Liver (tissue), 3 donors: ENCODE data around the gene KIF2C.

Experiments
- EGR1 ChIP-seq, 2 donors: IDR thresholded peaks; 2 replicates each; pipeline ENCODE4 v1.6.1; 2016 to 2018; ENCODE audit warnings: antibody characterized with exemption in 2 of 2, low read depth in 2 of 2
- RAD21 ChIP-seq, 2 donors: IDR thresholded peaks; 2 replicates each; pipeline ENCODE4 v1.6.1; 2016; ENCODE audit warnings: antibody characterized with exemption in 2 of 2, mild to moderate bottlenecking in 2 of 2
- TF ChIP-seq, protein P1 (sequence below): fragments of 150-350 bp; IDR thresholded peaks from 2 replicates; pipeline ENCODE4 v1.5.1; 2017; ENCODE audit warnings: improper control_type of control experiment, low read depth, low read length; ENCODE audit not compliant: missing input control
- donor health status: healthy.
- donor health status: healthy.

DNA sequence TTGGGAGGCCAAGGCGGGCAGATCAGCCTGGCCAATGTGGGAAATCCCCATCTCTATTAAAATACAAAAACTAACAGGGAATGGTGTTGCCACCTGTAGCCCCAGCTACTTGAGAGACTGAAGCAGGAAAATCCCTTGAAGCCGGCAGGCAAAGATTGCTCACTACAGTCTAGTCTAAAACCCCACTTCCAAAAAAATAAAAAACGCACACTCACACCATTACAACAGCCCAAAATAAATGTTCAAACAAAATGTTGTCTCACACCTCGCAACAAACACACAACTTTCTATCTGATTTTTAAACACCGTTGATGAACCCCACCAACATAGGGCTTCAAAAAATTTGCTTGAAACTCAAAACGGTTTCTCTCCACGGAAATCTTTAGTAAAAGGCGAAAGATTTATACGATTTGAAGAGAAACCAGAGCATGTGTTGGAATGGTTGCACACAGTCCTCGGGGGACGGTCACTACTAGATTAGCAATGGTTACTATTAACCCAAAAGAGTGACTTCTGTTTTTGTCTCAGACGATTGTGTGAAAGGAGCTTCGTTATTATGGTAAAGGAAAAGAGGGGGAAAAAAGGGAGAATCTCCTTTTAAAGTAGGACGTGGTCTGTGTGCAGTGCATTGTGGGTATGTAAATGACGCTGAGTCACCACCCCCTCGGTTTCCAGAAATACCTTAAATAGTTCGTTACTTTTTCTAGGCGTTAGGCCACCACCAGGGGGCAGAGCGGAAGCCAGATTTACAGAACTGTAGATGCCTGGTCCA lies 8.7 kb upstream of the KIF2C start, which contains the start of gene RNU5D-1:
- TF ChIP-seq, protein P1, sequence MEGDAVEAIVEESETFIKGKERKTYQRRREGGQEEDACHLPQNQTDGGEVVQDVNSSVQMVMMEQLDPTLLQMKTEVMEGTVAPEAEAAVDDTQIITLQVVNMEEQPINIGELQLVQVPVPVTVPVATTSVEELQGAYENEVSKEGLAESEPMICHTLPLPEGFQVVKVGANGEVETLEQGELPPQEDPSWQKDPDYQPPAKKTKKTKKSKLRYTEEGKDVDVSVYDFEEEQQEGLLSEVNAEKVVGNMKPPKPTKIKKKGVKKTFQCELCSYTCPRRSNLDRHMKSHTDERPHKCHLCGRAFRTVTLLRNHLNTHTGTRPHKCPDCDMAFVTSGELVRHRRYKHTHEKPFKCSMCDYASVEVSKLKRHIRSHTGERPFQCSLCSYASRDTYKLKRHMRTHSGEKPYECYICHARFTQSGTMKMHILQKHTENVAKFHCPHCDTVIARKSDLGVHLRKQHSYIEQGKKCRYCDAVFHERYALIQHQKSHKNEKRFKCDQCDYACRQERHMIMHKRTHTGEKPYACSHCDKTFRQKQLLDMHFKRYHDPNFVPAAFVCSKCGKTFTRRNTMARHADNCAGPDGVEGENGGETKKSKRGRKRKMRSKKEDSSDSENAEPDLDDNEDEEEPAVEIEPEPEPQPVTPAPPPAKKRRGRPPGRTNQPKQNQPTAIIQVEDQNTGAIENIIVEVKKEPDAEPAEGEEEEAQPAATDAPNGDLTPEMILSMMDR: peak; percentile 86
- peak; percentile 64 to 76 for TF ChIP-seq RAD21 (IDR thresholded peaks at IDR 0.05)
- TF ChIP-seq EGR1 (IDR thresholded peaks at IDR 0.05; ENCODE audit: low read depth in 2 of 2): peak; percentile 33 to 54
